Pancreas (tissue), 10 donors: ENCODE results near the gene DOCK10. TPM values are rescaled to one million over a fixed set of nuclear protein-coding genes. Genes with fewer than 3 reads are reported as not detected.

Source experiments
- ATAC-seq, 4 donors: fragments of 200-7000 bp; cut with Tn5 transposase; one replicate each; pipeline versions ENCODE4 v1.8.0 to v1.9.1; 2020; ENCODE audit warnings: mild to moderate bottlenecking in 4 of 4, moderate library complexity in 4 of 4
- DNase-seq, 6 donors: peaks; one replicate each; pipeline ENCODE4 v3.0.0-alpha.2; 2020
- FAIRE-seq: peaks from 2 replicates; lab custom pipeline; 2012; peaks lifted over from hg19 to GRCh38; lab: Jason Lieb, UNC
- H3K27ac ChIP-seq, 4 donors: fragments of 200-600 bp; sonication (generic); 1 replicate in 3 of 4; 2 replicates in 1 of 4; pipeline versions ENCODE4 v1.5.0 to v1.8.0; 2020
- H3K27me3 ChIP-seq, 4 donors: fragments of 200-600 bp; one replicate each; pipeline ENCODE4 v1.8.0; 2021
- H3K36me3 ChIP-seq, 3 donors: fragments of 200-600 bp; sonication (generic) in 1 of 3; one replicate each; pipeline versions ENCODE4 v1.5.0 to v1.8.0; 2020 to 2021
- H3K4me1 ChIP-seq, 3 donors: fragments of 200-600 bp; one replicate each; pipeline ENCODE4 v1.8.0; 2021
- H3K4me3 ChIP-seq, 4 donors: fragments of 200-600 bp; sonication (generic) in 2 of 4; one replicate each; pipeline versions ENCODE4 v1.5.0 to v1.8.0; 2020 to 2021
- H3K9me3 ChIP-seq, 4 donors: fragments of 200-600 bp; one replicate each; pipeline ENCODE4 v1.8.0; 2021
- CTCF ChIP-seq, 4 donors: fragments of 200-600 bp; sonication (generic) in 3 of 4; IDR thresholded peaks; one replicate each; pipeline versions ENCODE4 v1.5.0 to v1.8.0; 2021; ENCODE audit warnings: antibody characterized with exemption in 4 of 4
- WGBS, 2 donors: extraction: QIAGEN DNeasy Blood & Tissue Kit; methylation state at CpG; one replicate each; pipeline ENCODE4 v1.1.7; 2013; 5-methylcytosine and 5-hydroxymethylcytosine counted together
- intact Hi-C, 3 donors: fragments of 100-400 bp; cut with DNase I; formaldehyde crosslinking; loops; one replicate each; pipeline versions ENCODE4 v1.11.1 to v1.14.2; 2022
- polyA plus RNA-seq, 2 donors: library from polyadenylated mRNA; stranded (reverse); fragments of 200-250 nt; gene quantifications; one replicate each; pipeline ENCODE4 v1.2.3, GENCODE V29; 2013
- total RNA-seq, 6 donors: library from RNA; stranded (reverse); fragmentation: NEBNext Ultra II Directional in 4 of 6; extraction: Animal tissue kit (Norgen Biotek cat#: 25700) in 4 of 6; gene quantifications; one replicate each; pipeline versions ENCODE4 v1.2.1 to v1.2.4, GENCODE V29; 2021 to 2023
- donor health status: healthy with polysubstance abuse.
- donor health status: DM: no; HTN: no; CAD: no; lungs with moderate emphysema.
- donor health status: DM: no; HTN: no; CAD: no.
- donor health status: control.
- donor health status: control.
- donor health status: Bipolar disorder and iron deficiency.
- donor health status: DM: yes; HTN: yes; CAD: no.
- donor health status: DM: no; HTN: no; CAD: no.
- donor health status: DM: no; HTN: no; CAD: no.
- donor health status: DM: yes; HTN: yes; CAD: no.

Gene DOCK10
- total and polyA plus RNA-seq, 8 donors: 0.95 to 16.3 (median 2.7) TPM

DNA sequence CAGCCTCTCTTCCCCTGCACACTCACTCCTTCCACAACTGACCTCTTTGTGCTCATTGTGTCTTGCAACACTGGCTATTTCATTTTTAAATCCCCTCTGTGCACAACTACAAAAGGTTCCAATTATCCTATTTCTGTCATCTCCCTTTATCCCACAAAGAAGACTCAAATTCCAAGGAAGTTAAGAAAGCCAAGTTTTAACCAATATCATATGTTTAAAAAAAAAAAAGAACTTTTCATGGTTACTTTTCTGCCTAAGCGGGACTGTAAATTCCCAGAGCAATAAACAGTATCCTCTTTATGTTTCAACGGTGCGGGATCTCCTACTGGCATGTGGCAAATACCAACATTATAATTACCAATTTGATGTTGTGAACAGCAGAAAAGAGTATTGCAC lies 83.8 kb downstream of the DOCK10 start:
- Histone ChIP-seq H3K4me3 (no peak overlapping the region), H3K9me3 (no peaks in the 10 kb centered on the region), H3K36me3 (no peaks in the 10 kb centered on the region), H3K27ac (no peak overlapping the region), H3K27me3 (no peaks in the 10 kb centered on the region), H3K4me1 (no peaks in the 10 kb centered on the region)
- DNase-seq (no peak), FAIRE-seq (no peak), ATAC-seq (peak in 1 of 4 donors; percentile 12)
- 72 to 76% methylated on average over 3 of the region's 3 CpGs for WGBS, 2 donors
- TF ChIP-seq CTCF (IDR thresholded peaks at IDR 0.05): no peak
- intact Hi-C loops: no loop called here

DNA sequence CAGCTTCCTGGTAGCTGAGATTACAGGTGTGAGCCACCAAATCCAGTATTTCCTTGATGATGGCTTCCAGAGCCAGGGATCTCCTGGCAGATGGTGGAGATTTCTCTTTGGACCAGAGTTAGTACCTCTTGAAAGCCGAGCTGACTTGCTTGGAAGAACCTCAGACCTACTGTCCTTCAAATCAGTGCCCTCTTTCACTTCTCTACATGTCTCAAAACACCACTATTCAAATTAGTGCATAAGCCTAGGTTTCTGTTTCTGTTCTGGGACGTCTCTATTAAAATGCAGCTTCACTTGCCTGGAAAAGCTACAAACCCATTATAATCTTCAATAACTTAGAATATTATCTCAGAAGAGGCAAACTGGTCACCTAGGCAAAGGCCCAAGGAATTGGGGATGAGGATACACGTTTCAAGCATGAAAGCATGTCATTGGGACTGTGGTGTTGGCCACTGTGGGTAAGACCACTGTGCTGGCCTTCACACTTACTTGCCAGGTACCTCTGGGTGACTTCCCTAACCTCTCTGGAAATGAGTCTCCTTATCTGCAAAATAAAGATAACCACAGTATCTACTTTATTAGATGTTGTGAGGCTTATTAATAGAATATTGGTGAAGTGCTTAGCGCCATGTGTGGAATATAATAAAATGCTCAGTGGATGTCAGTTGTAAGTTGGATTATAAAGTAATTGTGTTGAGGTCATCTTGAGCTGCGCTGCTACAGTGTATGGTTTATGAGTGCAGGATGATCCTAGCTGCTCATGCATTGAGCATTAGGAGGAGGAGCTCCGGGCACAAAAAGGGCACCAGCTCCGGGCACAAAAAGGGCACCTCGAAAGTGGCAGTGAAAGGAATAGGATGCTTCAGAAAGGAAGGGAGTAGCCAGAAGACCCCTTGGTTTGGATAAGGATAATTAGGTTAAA lies 84.5 kb downstream of the DOCK10 start:
- WGBS, 2 donors: 58 to 68% methylated on average over 8 of the region's 8 CpGs
- H3K27ac ChIP-seq: no peak overlapping the region
- H3K4me3 ChIP-seq: no peak overlapping the region
- H3K36me3 ChIP-seq: no peaks in the 10 kb centered on the region
- no peaks in the 10 kb centered on the region for H3K27me3 ChIP-seq
- FAIRE-seq (no peak), ATAC-seq (peak in 1 of 4 donors; percentile 41), DNase-seq (no peak)
- no peak for TF ChIP-seq CTCF (IDR thresholded peaks at IDR 0.05)
- intact Hi-C loops: no loop called here
- H3K4me1 ChIP-seq: no peaks in the 10 kb centered on the region
- no peaks in the 10 kb centered on the region for H3K9me3 ChIP-seq

DNA sequence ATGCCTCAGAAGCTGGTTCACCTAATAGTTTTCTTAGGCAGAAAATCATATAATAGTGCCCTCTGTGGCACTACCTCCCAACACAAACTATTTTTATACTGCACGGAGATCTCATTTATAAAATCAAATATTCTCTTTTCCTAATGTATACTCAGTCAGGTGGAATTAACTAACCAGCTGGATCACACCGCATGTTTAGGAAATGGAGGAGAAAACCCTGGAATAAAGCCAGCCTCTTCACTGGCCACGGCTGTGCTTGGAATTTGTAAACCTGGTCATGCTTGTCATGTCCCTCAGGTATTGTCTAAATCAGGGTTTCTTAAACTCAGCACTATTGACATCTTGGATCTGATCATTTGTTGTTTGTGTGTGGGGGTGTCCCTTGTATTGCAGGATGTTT lies 85.6 kb downstream of the DOCK10 start:
- no peak for TF ChIP-seq CTCF (IDR thresholded peaks at IDR 0.05)
- no peaks in the 10 kb centered on the region for H3K4me1 ChIP-seq
- peak in 2 of 4 donors; percentile 37 to 54 for ATAC-seq
- intact Hi-C loops: no loop called here
- no peak for FAIRE-seq
- DNase-seq: no peak
- no peaks in the 10 kb centered on the region for H3K9me3 ChIP-seq
- H3K36me3 ChIP-seq: no peaks in the 10 kb centered on the region
- H3K4me3 ChIP-seq: no peak overlapping the region
- 56 to 61% methylated on average over 3 of the region's 3 CpGs for WGBS, 2 donors
- no peak overlapping the region for H3K27ac ChIP-seq
- no peaks in the 10 kb centered on the region for H3K27me3 ChIP-seq

DNA sequence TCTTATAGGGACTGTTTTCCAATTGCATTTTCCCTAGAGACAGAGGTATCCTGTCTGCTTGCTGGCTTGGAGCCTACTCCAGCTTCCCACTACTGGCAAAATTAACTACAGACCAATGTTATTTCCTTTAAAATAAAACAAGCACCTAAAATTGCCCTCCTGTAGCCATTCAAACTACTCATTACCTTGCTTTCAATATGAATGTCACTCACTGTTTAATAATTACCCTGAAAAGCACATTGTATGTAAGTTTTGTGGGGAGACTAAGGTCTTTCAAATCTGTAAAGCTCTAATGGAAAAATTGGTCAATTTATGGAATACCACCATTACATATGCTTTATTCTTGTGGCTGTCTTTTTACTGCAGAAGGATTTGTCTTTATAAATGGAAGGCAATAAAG lies 87.3 kb downstream of the DOCK10 start:
- intact Hi-C loops: no loop called here
- no peak for TF ChIP-seq CTCF (IDR thresholded peaks at IDR 0.05)

More for the DNA sequence above, 87.3 kb downstream of the DOCK10 start:
- FAIRE-seq (no peak), ATAC-seq (no peak), DNase-seq (no peak)
- no peaks in the 10 kb centered on the region for H3K27me3 ChIP-seq
- H3K4me1 ChIP-seq: no peaks in the 10 kb centered on the region
- no peaks in the 10 kb centered on the region for H3K9me3 ChIP-seq
- H3K4me3 ChIP-seq: no peak overlapping the region
- no peaks in the 10 kb centered on the region for H3K36me3 ChIP-seq
- no peak overlapping the region for H3K27ac ChIP-seq
